GM12874 (cell line): Measurements from ENCODE around the gene COTL1.

ENCODE experiments used
- CTCF ChIP-seq: IDR thresholded peaks from 2 replicates; pipeline ENCODE4 v1.5.1; 2011; ENCODE audit warnings: low read depth, mild to moderate bottlenecking, control low read depth, low read length, moderate library complexity; ENCODE audit not compliant: insufficient read depth

COTL1 gene

GRCh38 chr16:84611041-84611440 lies 6.8 kb downstream of the COTL1 start:
- no peak for TF ChIP-seq CTCF

- no peak for TF ChIP-seq CTCF
Observed at GRCh38 chr16:84610376-84610775, 7.5 kb downstream of the COTL1 start.

GRCh38 chr16:84609563-84610177 lies 8.2 kb downstream of the COTL1 start:
- no peak for TF ChIP-seq CTCF

GRCh38 chr16:84608282-84608681 lies 9.6 kb downstream of the COTL1 start:
- TF ChIP-seq CTCF, result no peak

DNA sequence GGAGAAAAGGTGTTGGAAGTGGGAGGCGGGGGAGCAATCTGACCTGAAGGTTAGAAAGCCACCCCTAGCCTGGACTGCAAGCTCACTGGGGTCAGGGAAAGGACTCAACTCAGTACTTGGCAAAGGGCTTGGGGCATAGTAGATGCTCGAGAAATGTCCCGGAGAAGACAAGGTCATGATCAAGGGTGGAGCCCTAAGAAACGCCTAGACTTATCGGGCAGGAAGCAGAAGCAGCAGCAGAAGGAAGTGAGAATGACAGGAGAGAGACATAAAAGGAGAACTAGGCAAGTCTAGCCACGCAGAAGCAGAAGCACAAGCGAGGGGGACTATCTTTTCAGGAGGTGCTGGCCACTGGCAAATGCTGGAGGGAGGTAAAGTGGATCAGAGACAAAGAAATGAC lies 10.2 kb downstream of the COTL1 start:
- TF ChIP-seq CTCF, result no peak

GRCh38 chr16:84607061-84607460 lies 10.8 kb downstream of the COTL1 start:
- no peak for TF ChIP-seq CTCF

GRCh38 chr16:84606081-84606875 lies 11.6 kb downstream of the COTL1 start:
- TF ChIP-seq CTCF, result no peak
